Activated CD8-positive, alpha-beta memory T cell treated with anti-CD3 and anti-CD28 coated beads for 24 hours (primary cell): ENCODE measurements around the gene CTDNEP1.

Source experiments
- DNase-seq: peaks from one replicate; pipeline ENCODE4 v3.0.0-alpha.2; 2020

The CTDNEP1 gene

GRCh38 chr17:7279448-7279847 is 27.9 kb upstream of the CTDNEP1 start:
- DNase-seq, result no peak

- no peak for DNase-seq
Observed at GRCh38 chr17:7266784-7267183, 15.2 kb upstream of the CTDNEP1 start.

GRCh38 chr17:7263801-7264078 is 12.2 kb upstream of the CTDNEP1 start:
- DNase-seq, result no peak

- peak; percentile 68 for DNase-seq
Observed at GRCh38 chr17:7262935-7263800, 11.6 kb upstream of the CTDNEP1 start.

GRCh38 chr17:7262192-7262934 is 10.8 kb upstream of the CTDNEP1 start, which contains the start of gene CLDN7:
Gene CLDN7, minus strand, starts transcription at chr17:7262478. Its CDS starts 435 bp downstream, at chr17:7262043.
- DNase-seq, result no peak

- DNase-seq, result peak; percentile 80
Observed at GRCh38 chr17:7261379-7262191, 10.1 kb upstream of the CTDNEP1 start.

GRCh38 chr17:7260651-7261378 is 9.3 kb upstream of the CTDNEP1 start:
- no peak for DNase-seq

GRCh38 chr17:7260151-7260550 is 8.6 kb upstream of the CTDNEP1 start:
- DNase-seq, result no peak

GRCh38 chr17:7259555-7259889 is 8.0 kb upstream of the CTDNEP1 start:
- DNase-seq, result no peak

GRCh38 chr17:7258731-7259554 is 7.4 kb upstream of the CTDNEP1 start:
- DNase-seq, result no peak

- no peak for DNase-seq
Observed at GRCh38 chr17:7256766-7257456, 5.4 kb upstream of the CTDNEP1 start.

GRCh38 chr17:7254511-7254910 is 3.0 kb upstream of the CTDNEP1 start:
- DNase-seq, result no peak

GRCh38 chr17:7253082-7253481 is 1.5 kb upstream of the CTDNEP1 start:
- DNase-seq, result no peak

- DNase-seq, result no peak
Observed at GRCh38 chr17:7252176-7253043, 876 bp upstream of the CTDNEP1 start, which contains the start of gene ELP5. Gene ELP5, plus strand, starts transcription at chr17:7252215. Its CDS starts 336 bp downstream, at chr17:7252551.

- no peak for DNase-seq
Observed at GRCh38 chr17:7250695-7251627, 573 bp downstream of the CTDNEP1 start.

- no peak for DNase-seq
Observed at GRCh38 chr17:7249830-7250229, 1.7 kb downstream of the CTDNEP1 start.

GRCh38 chr17:7249214-7249613 is 2.3 kb downstream of the CTDNEP1 start:
- DNase-seq, result no peak

GRCh38 chr17:7248796-7249195 is 2.7 kb downstream of the CTDNEP1 start:
- DNase-seq, result no peak

- DNase-seq, result no peak
Observed at GRCh38 chr17:7246779-7247178, 4.8 kb downstream of the CTDNEP1 start.
